GM12864 (cell line): ENCODE results near the gene CPEB4.

Experiments
- DNase-seq: peaks from one replicate; pipeline ENCODE4 v3.0.0-alpha.2; 2011; ENCODE audit warnings: low read depth
- H3K4me3 ChIP-seq: 2 replicates; pipeline ENCODE4 v1.5.1; 2011; ENCODE audit warnings: mild to moderate bottlenecking, low read depth, low read length, control low read depth
- CTCF ChIP-seq: IDR thresholded peaks from 2 replicates; pipeline ENCODE4 v1.5.1; 2011; ENCODE audit warnings: low read depth, mild to moderate bottlenecking, moderate library complexity, low read length, control low read depth, inconsistent platforms; ENCODE audit errors: missing control alignments

CPEB4 gene

GRCh38 chr5:173853370-173854131 is 34.6 kb upstream of the CPEB4 start:
- DNase-seq, result no peak
- H3K4me3 ChIP-seq, result no peak overlapping the region
- TF ChIP-seq CTCF, result no peak

GRCh38 chr5:173855162-173855994 is 32.8 kb upstream of the CPEB4 start:
- no peak for TF ChIP-seq CTCF
- H3K4me3 ChIP-seq, result no peak overlapping the region
- DNase-seq, result no peak

GRCh38 chr5:173855995-173856656 is 32.0 kb upstream of the CPEB4 start:
- no peak for TF ChIP-seq CTCF
- DNase-seq, result no peak
- no peak overlapping the region for H3K4me3 ChIP-seq

- H3K4me3 ChIP-seq, result no peak overlapping the region
- TF ChIP-seq CTCF, result no peak
- DNase-seq, result no peak
These were observed 30.9 kb upstream of the CPEB4 start for GRCh38 chr5:173857234-173857633.

- no peak for TF ChIP-seq CTCF
- DNase-seq, result no peak
- no peak overlapping the region for H3K4me3 ChIP-seq
These were observed 30.0 kb upstream of the CPEB4 start for GRCh38 chr5:173858021-173858669.

DNA sequence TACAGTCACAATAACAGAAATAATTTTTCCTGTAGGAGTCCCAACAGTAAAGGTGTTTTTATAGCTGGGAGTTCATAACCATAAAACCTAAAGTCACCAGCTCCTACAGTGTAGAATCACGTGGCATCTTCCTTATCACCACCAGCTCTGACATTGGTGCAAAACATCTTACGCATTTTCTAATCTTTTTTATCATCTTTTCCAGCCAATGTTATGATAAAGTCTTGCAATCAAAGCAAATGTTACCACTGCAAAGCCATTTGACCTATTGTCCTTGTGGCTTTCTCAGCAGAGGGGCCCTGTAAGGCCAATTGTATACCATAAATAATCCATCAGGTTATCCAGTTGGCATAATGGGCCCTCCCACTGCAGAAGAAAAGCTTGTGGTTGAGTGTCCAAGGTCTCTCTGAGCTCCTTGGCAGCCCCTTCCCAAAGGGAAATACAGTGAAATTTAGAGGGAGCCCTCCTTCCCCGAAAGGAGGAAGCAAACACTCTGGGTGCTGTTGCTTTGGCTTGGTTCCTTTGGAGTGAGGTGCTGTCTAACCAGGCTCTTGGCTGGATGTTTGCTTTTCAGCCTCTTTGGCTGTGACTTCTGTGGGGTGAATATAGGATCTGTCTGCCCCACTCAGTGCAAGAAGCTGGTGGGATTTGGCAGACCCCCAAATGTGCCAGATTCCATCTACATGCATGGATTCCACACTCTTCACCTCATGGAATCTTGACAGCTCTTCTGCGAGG is 29.3 kb upstream of the CPEB4 start:
- H3K4me3 ChIP-seq, result no peak overlapping the region
- no peak for TF ChIP-seq CTCF
- no peak for DNase-seq
